GM18526 (cell line): ENCODE measurements around the gene UNC13C.

Experiments used
- POLR2A ChIP-seq: IDR thresholded peaks from 3 replicates; pipeline ENCODE4 v1.6.1; 2011; ENCODE audit not compliant: insufficient read length; ENCODE audit errors: extremely low read depth

The UNC13C gene

GRCh38 chr15:54206586-54207321 lies 228.5 kb downstream of the UNC13C start:
- TF ChIP-seq POLR2A, result no peak

- no peak for TF ChIP-seq POLR2A
Measured at GRCh38 chr15:54208786-54209185, 230.5 kb downstream of the UNC13C start.

GRCh38 chr15:54212635-54213034 lies 234.4 kb downstream of the UNC13C start:
- TF ChIP-seq POLR2A, result no peak

- TF ChIP-seq POLR2A, result no peak
Measured at GRCh38 chr15:54226455-54226854, 248.2 kb downstream of the UNC13C start.

GRCh38 chr15:54227569-54227968 lies 249.3 kb downstream of the UNC13C start:
- no peak for TF ChIP-seq POLR2A

GRCh38 chr15:54250326-54250725 lies 272.1 kb downstream of the UNC13C start:
- TF ChIP-seq POLR2A, result no peak

GRCh38 chr15:54256190-54256589 lies 277.9 kb downstream of the UNC13C start:
- no peak for TF ChIP-seq POLR2A

- TF ChIP-seq POLR2A, result no peak
Measured at GRCh38 chr15:54273928-54274327, 295.7 kb downstream of the UNC13C start.

GRCh38 chr15:54277834-54278233 lies 299.6 kb downstream of the UNC13C start:
- TF ChIP-seq POLR2A, result no peak

- TF ChIP-seq POLR2A, result no peak
Measured at GRCh38 chr15:54280726-54281125, 302.5 kb downstream of the UNC13C start.

- TF ChIP-seq POLR2A, result no peak
Measured at GRCh38 chr15:54282228-54282836, 304.1 kb downstream of the UNC13C start.

GRCh38 chr15:54288049-54288448 lies 309.8 kb downstream of the UNC13C start:
- TF ChIP-seq POLR2A, result no peak

- TF ChIP-seq POLR2A, result no peak
Measured at GRCh38 chr15:54289590-54290136, 311.4 kb downstream of the UNC13C start.

GRCh38 chr15:54298396-54298795 lies 320.2 kb downstream of the UNC13C start:
- no peak for TF ChIP-seq POLR2A

GRCh38 chr15:54304321-54304720 lies 326.1 kb downstream of the UNC13C start:
- TF ChIP-seq POLR2A, result no peak

- no peak for TF ChIP-seq POLR2A
Measured at GRCh38 chr15:54305138-54305537, 326.9 kb downstream of the UNC13C start.
